ENCODE data around the gene PDE8A.
A peak's percentile ranks its signal among the peaks of the same experiment; 100 is the strongest.
"Not testable (repeated sequence)": the region's sequence is repeated elsewhere in the genome, so short reads cannot be mapped to it uniquely, and the experiment has no call there.

PDE8A gene

GRCh38 chr15:85006655-85007054 is 25.0 kb downstream of the PDE8A start:
- Mint-ChIP-seq H3K36me3 (ENCODE audit: low read depth) (peaks cover 3% of the 10 kb centered on the region), H3K27me3 (no peaks in the 10 kb centered on the region), H3K9me3 (no peaks in the 10 kb centered on the region), H3K4me3 (no peak overlapping the region), H3K27ac (no peak overlapping the region), H3K4me1 (peaks cover 58% of the 10 kb centered on the region)
- DNase-seq = no peak
- no peak for ATAC-seq

GRCh38 chr15:85007137-85007536 is 25.5 kb downstream of the PDE8A start:
- H3K36me3 Mint-ChIP-seq (ENCODE audit: low read depth) = peaks cover 5% of the 10 kb centered on the region
- H3K27ac Mint-ChIP-seq = no peak overlapping the region
- H3K9me3 Mint-ChIP-seq = no peaks in the 10 kb centered on the region
- H3K4me3 Mint-ChIP-seq = no peak overlapping the region
- no peaks in the 10 kb centered on the region for H3K27me3 Mint-ChIP-seq
- peaks cover 54% of the 10 kb centered on the region for H3K4me1 Mint-ChIP-seq
- DNase-seq (no peak), ATAC-seq (no peak)

DNA sequence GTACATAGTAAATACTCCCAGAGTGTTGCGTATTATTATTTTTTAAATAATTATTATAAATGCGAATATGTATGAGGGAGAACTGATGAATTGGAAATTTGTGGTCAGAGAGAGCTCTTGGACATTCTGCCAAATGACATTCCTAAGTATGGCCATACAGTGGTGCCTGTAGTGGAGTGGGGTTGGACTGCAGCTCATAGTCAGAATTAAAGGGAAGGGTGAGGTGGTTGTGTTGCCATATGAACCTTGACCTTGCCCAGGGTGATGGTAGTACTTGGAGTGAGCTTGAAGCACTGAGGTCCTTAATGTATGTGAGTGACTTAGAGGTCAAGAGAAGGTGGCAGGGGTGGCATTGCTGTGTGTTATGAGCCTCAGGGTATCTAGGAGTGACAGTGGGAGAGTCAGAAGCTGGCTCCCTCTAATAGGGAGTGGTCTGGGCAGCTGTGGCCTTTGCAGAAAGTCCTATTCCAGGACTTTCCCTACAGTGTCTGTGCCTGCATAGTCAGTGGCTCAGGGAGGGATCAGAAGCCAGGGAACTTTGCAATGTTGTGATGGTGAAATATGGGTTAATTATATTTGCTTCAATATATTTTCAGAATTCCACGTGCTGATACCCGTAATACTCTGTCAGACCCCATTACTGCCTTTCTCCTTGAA is 26.2 kb downstream of the PDE8A start:
- Mint-ChIP-seq H3K36me3 (ENCODE audit: low read depth) (peaks cover 5% of the 10 kb centered on the region), H3K9me3 (no peaks in the 10 kb centered on the region), H3K27me3 (no peaks in the 10 kb centered on the region), H3K4me3 (no peak overlapping the region), H3K4me1 (peaks cover 46% of the 10 kb centered on the region), H3K27ac (no peak overlapping the region)
- ATAC-seq = no peak
- no peak for DNase-seq

- Mint-ChIP-seq H3K4me3 (no peak overlapping the region), H3K4me1 (peaks cover 40% of the 10 kb centered on the region), H3K27me3 (no peaks in the 10 kb centered on the region), H3K27ac (peak overlapping the region; percentile 60), H3K36me3 (ENCODE audit: low read depth) (peaks cover 5% of the 10 kb centered on the region), H3K9me3 (no peaks in the 10 kb centered on the region)
- ATAC-seq (no peak), DNase-seq (no peak)
Observed at GRCh38 chr15:85008474-85009260, 27.0 kb downstream of the PDE8A start.

DNA sequence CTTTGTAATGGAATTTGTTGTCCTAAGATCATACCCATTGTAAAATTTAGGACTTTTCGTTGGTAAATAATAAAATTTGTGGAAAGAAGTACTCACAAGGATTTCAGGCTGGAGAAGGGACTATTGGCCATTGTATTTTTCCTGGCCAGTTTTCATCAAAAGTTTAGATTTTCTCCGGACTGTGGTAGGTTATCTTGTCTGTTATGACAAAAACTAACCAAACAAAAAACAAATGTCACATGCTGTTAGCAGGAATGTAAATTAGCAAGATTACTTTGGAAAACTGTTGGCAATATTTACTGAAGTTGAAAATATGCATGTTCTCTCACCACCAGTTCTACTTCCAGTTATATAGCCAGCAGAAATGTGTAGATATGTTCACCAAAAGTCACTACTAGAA is 27.8 kb downstream of the PDE8A start:
- no peak for ATAC-seq
- H3K36me3 Mint-ChIP-seq (ENCODE audit: low read depth) = peaks cover 5% of the 10 kb centered on the region
- no peak for DNase-seq
- peaks cover 34% of the 10 kb centered on the region for H3K4me1 Mint-ChIP-seq
- H3K27ac Mint-ChIP-seq = no peak overlapping the region
- no peaks in the 10 kb centered on the region for H3K9me3 Mint-ChIP-seq
- H3K4me3 Mint-ChIP-seq = no peak overlapping the region
- no peaks in the 10 kb centered on the region for H3K27me3 Mint-ChIP-seq

DNA sequence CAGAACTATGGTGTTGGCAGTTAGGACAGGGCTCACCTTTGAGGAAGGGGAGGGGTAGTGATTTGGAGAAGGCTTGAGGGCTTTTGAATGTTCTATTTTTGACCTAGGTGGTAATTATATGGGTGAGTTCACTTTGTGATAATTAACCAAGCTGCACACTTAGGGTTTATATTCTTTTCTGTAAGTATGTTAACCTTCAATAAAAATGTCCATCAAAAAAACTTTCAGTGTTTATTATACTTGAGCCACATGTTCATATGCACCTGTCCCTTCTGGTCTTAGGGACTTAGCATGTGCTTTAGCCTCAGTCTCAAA is 28.4 kb downstream of the PDE8A start:
- no peak for DNase-seq
- H3K27ac Mint-ChIP-seq = no peak overlapping the region
- no peaks in the 10 kb centered on the region for H3K9me3 Mint-ChIP-seq
- no peak overlapping the region for H3K4me3 Mint-ChIP-seq
- peaks cover 5% of the 10 kb centered on the region for H3K36me3 Mint-ChIP-seq (ENCODE audit: low read depth)
- peaks cover 37% of the 10 kb centered on the region for H3K4me1 Mint-ChIP-seq
- no peaks in the 10 kb centered on the region for H3K27me3 Mint-ChIP-seq
- ATAC-seq = no peak

- Mint-ChIP-seq H3K9me3 (no peaks in the 10 kb centered on the region), H3K27me3 (no peaks in the 10 kb centered on the region), H3K4me3 (no peak overlapping the region), H3K4me1 (peaks cover 37% of the 10 kb centered on the region), H3K27ac (peak overlapping the region; percentile 3), H3K36me3 (ENCODE audit: low read depth) (peaks cover 5% of the 10 kb centered on the region)
- no peak for DNase-seq
- no peak for ATAC-seq
Observed at GRCh38 chr15:85010386-85011159, 28.9 kb downstream of the PDE8A start.

- H3K27ac Mint-ChIP-seq = no peak overlapping the region
- H3K27me3 Mint-ChIP-seq = no peaks in the 10 kb centered on the region
- ATAC-seq (no peak), DNase-seq (no peak)
- peaks cover 38% of the 10 kb centered on the region for H3K4me1 Mint-ChIP-seq
- no peak overlapping the region for H3K4me3 Mint-ChIP-seq
- peaks cover 5% of the 10 kb centered on the region for H3K36me3 Mint-ChIP-seq (ENCODE audit: low read depth)
- no peaks in the 10 kb centered on the region for H3K9me3 Mint-ChIP-seq
Observed at GRCh38 chr15:85011160-85011571, 29.5 kb downstream of the PDE8A start.

- ATAC-seq; H3K9me3 Mint-ChIP-seq; H3K27ac Mint-ChIP-seq; H3K36me3 Mint-ChIP-seq (ENCODE audit: low read depth); DNase-seq; H3K27me3 Mint-ChIP-seq; H3K4me3 Mint-ChIP-seq: not testable (repeated sequence)
- peaks cover 41% of the 10 kb centered on the region for H3K4me1 Mint-ChIP-seq
Observed at GRCh38 chr15:85011724-85012123, 30.1 kb downstream of the PDE8A start.

- no peak for ATAC-seq
- no peaks in the 10 kb centered on the region for H3K9me3 Mint-ChIP-seq
- H3K4me3 Mint-ChIP-seq = no peak overlapping the region
- peaks cover 5% of the 10 kb centered on the region for H3K36me3 Mint-ChIP-seq (ENCODE audit: low read depth)
- H3K27me3 Mint-ChIP-seq = no peaks in the 10 kb centered on the region
- H3K27ac Mint-ChIP-seq = no peak overlapping the region
- DNase-seq = no peak
- H3K4me1 Mint-ChIP-seq = peaks cover 35% of the 10 kb centered on the region
Observed at GRCh38 chr15:85013785-85014184, 32.1 kb downstream of the PDE8A start.

GRCh38 chr15:85014932-85015331 is 33.3 kb downstream of the PDE8A start:
- no peak for DNase-seq
- H3K4me1 Mint-ChIP-seq = peaks cover 32% of the 10 kb centered on the region
- no peaks in the 10 kb centered on the region for H3K27me3 Mint-ChIP-seq
- H3K9me3 Mint-ChIP-seq = no peaks in the 10 kb centered on the region
- ATAC-seq = no peak
- H3K36me3 Mint-ChIP-seq (ENCODE audit: low read depth) = peaks cover 3% of the 10 kb centered on the region
- no peak overlapping the region for H3K27ac Mint-ChIP-seq
- H3K4me3 Mint-ChIP-seq = no peak overlapping the region

DNA sequence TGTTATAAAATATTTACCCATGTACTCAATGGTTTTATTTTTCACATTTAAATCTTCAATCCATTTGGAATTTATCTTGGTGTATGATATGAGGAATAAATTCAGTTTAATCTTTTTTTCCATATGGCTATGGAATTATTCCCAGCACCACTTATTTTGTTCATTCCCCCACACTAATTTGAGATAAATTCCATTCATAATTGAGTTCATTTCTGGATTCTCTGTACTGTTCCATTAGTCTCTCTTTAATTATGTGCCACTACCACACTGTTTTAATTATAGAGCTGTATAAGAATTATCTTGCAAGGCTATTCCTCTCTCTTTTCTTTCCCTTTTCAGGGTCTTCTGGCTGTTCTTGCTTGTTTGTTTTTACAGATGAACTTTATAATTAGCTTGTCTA is 34.6 kb downstream of the PDE8A start:
- ATAC-seq (no peak), DNase-seq (no peak)
- Mint-ChIP-seq H3K4me3 (no peak overlapping the region), H3K27ac (no peak overlapping the region), H3K9me3 (no peaks in the 10 kb centered on the region), H3K27me3 (no peaks in the 10 kb centered on the region), H3K36me3 (ENCODE audit: low read depth) (peaks cover 2% of the 10 kb centered on the region), H3K4me1 (peaks cover 24% of the 10 kb centered on the region)

DNA sequence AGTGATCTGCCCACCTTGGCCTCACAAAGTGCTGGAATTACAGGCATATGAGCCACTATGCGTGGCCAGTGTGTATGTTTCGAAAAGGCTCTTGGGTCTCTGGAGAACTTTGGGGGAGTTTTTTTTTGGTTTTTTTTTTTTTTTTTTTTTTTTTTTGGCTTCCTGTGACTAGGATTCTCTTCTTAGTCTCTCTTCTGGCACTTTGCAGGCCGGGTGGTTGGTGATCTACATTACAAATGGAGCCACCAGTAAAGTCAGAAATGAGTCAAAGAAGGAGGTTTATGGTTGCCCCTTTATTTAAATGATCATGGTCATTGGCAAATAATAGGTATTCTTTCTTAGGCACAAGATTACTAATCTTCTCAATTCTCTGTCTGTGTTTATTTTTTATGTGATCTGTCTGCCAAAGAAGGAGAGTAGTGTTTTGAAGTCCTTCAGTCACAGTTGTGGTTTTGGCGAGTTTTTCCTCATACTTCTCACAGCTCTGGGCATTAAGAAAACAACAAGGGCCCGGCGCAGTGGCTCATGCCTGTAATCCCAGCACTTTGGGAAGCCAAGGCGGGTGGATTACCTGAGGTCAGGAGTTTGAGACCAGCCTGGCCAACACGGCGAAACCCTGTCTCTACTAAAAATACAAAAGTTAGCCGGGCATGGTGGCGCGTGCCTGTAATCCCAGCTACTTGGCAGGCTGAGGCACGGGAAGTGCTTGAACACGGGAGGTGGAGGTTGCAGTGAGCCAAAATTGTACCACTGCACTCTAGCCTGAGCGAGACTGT is 38.3 kb downstream of the PDE8A start:
- DNase-seq = no peak
- no peaks in the 10 kb centered on the region for H3K36me3 Mint-ChIP-seq (ENCODE audit: low read depth)
- no peak overlapping the region for H3K27ac Mint-ChIP-seq
- no peak overlapping the region for H3K4me3 Mint-ChIP-seq
- H3K4me1 Mint-ChIP-seq = peaks cover 39% of the 10 kb centered on the region
- H3K27me3 Mint-ChIP-seq = no peaks in the 10 kb centered on the region
- ATAC-seq = no peak
- H3K9me3 Mint-ChIP-seq = no peaks in the 10 kb centered on the region

DNA sequence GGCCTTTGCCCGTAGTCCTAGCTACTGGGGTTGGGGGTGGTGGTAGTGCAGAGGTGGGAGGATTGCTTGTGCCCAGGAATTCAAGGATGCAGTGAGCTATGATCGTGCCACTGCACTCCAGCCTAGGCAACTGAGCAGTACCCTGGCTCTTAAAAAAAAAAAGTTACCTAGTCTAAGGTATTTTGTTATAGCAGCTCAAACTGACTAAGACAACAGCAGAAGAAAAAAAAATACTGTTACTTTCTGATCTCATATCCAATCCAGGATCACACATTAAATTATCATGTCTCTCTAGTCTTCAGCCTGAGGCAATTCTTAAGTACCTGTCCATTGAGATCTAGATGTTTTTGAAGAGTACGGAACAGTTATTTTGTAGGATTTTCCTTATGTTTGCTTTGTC is 39.8 kb downstream of the PDE8A start:
- H3K36me3 Mint-ChIP-seq (ENCODE audit: low read depth) = no peaks in the 10 kb centered on the region
- no peak overlapping the region for H3K27ac Mint-ChIP-seq
- H3K4me3 Mint-ChIP-seq = no peak overlapping the region
- no peaks in the 10 kb centered on the region for H3K27me3 Mint-ChIP-seq
- no peaks in the 10 kb centered on the region for H3K9me3 Mint-ChIP-seq
- no peak for ATAC-seq
- no peak for DNase-seq
- peaks cover 43% of the 10 kb centered on the region for H3K4me1 Mint-ChIP-seq

Data from activated naive CD8-positive, alpha-beta T cell treated with anti-CD3 and anti-CD28 coated beads, Interleukin-2, amount 50 U/mL, for 24 hours (primary cell).